ENCODE data around the gene C1QTNF7.

Gene C1QTNF7

DNA sequence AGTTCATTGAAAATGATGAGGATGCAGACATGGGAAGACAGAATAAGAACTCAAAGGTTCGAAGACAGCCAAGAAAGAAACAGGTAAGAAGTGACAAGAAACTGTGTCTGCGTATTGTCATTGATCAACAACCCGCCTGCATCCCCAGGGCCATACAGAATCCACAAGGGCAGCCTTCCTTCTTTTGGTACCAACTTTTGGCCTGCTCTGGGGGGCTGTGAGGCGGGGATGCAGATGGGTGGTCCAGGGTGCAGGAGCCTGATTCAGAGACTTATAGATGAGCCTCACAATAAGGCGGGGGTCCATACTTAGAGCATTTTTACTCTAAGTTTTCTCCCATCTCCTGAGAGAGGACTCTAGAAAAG, 50.9 kb downstream of the C1QTNF7 start:
- Histone ChIP-seq H3K9me3 (ENCODE audit: control insufficient read depth in 1 of 2, low read length in 2 of 2) (no peaks in the 10 kb centered on the region), H3K9ac (ENCODE audit: low read depth in 1 of 2, low read length in 2 of 2) (no peak overlapping the region), H3K36me3 (ENCODE audit: control insufficient read depth in 1 of 2, insufficient read depth in 2 of 2, low read length in 2 of 2) (no peaks in the 10 kb centered on the region), H3K4me1 (ENCODE audit: control insufficient read depth in 1 of 2, insufficient read depth in 2 of 2, low read length in 2 of 2) (no peaks in the 10 kb centered on the region), H3K27ac (ENCODE audit: low read depth, low read length) (no peak overlapping the region), H3K27me3 (ENCODE audit: control insufficient read depth in 1 of 2, insufficient read depth in 2 of 2, low read length in 2 of 2) (no peaks in the 10 kb centered on the region), H3K4me3 (ENCODE audit: low read depth in 1 of 2, low read length in 2 of 2) (no peak overlapping the region)

- H3K27me3 ChIP-seq (ENCODE audit: control insufficient read depth in 1 of 2, insufficient read depth in 2 of 2, low read length in 2 of 2), result no peaks in the 10 kb centered on the region
- H3K4me3 ChIP-seq (ENCODE audit: low read depth in 1 of 2, low read length in 2 of 2), result peak overlapping the region; percentile 45 to 46
- H3K4me1 ChIP-seq (ENCODE audit: control insufficient read depth in 1 of 2, insufficient read depth in 2 of 2, low read length in 2 of 2), result no peaks in the 10 kb centered on the region
- peak overlapping the region; percentile 13 for H3K27ac ChIP-seq (ENCODE audit: low read depth, low read length)
- no peaks in the 10 kb centered on the region for H3K36me3 ChIP-seq (ENCODE audit: control insufficient read depth in 1 of 2, insufficient read depth in 2 of 2, low read length in 2 of 2)
- peak overlapping the region in 1 of 2 donors; percentile 30 for H3K9ac ChIP-seq (ENCODE audit: low read depth in 1 of 2, low read length in 2 of 2)
- no peaks in the 10 kb centered on the region for H3K9me3 ChIP-seq (ENCODE audit: control insufficient read depth in 1 of 2, low read length in 2 of 2)
Measured at GRCh38 chr4:15479089-15479912, 51.5 kb downstream of the C1QTNF7 start.

- no peaks in the 10 kb centered on the region for H3K4me1 ChIP-seq (ENCODE audit: control insufficient read depth in 1 of 2, insufficient read depth in 2 of 2, low read length in 2 of 2)
- no peak overlapping the region for H3K27ac ChIP-seq (ENCODE audit: low read depth, low read length)
- no peak overlapping the region for H3K9ac ChIP-seq (ENCODE audit: low read depth in 1 of 2, low read length in 2 of 2)
- H3K4me3 ChIP-seq (ENCODE audit: low read depth in 1 of 2, low read length in 2 of 2), result peak overlapping the region in 1 of 2 donors; percentile 46
- no peaks in the 10 kb centered on the region for H3K9me3 ChIP-seq (ENCODE audit: control insufficient read depth in 1 of 2, low read length in 2 of 2)
- no peaks in the 10 kb centered on the region for H3K27me3 ChIP-seq (ENCODE audit: control insufficient read depth in 1 of 2, insufficient read depth in 2 of 2, low read length in 2 of 2)
- H3K36me3 ChIP-seq (ENCODE audit: control insufficient read depth in 1 of 2, insufficient read depth in 2 of 2, low read length in 2 of 2), result no peaks in the 10 kb centered on the region
Measured at GRCh38 chr4:15479913-15480185, 52.0 kb downstream of the C1QTNF7 start.

DNA sequence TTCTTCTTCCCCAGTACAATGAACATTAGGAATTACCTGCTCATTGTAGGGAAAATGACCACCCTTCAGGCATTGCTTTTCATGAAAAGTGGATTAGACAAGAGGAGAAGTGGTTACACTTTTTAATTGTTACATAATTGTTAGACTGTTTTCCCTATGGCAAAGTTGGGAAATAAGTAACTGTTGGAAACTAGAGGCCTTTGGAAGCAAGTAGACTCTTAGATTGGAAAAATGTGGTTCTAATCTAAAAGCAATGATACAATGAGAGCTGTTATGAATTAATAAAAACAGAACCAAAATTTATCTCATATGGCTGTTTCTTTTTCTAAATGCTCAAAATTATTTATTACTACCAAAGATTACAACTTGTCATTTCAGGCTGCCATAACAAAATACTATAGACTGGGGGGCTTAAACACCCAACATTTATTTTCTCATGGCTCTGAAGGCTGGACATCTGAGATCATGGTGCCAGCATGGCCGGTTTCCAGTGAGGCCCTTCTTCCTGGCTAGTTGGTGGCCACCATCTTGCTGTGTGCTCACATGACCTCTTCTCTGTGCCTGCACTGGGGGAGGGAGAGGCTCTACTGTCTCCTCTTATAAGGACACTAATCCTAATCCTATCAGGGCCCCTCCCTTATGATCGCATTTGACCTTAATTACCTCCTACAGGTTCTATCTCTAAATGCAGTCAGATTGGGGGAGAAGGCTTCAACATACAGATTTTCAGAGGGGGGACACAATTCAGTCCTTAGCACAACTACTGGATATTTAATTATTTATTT, 54.3 kb downstream of the C1QTNF7 start:
- H3K27me3 ChIP-seq (ENCODE audit: control insufficient read depth in 1 of 2, insufficient read depth in 2 of 2, low read length in 2 of 2), result no peaks in the 10 kb centered on the region
- H3K27ac ChIP-seq (ENCODE audit: low read depth, low read length), result no peak overlapping the region
- no peaks in the 10 kb centered on the region for H3K4me1 ChIP-seq (ENCODE audit: control insufficient read depth in 1 of 2, insufficient read depth in 2 of 2, low read length in 2 of 2)
- no peak overlapping the region for H3K4me3 ChIP-seq (ENCODE audit: low read depth in 1 of 2, low read length in 2 of 2)
- no peaks in the 10 kb centered on the region for H3K9me3 ChIP-seq (ENCODE audit: control insufficient read depth in 1 of 2, low read length in 2 of 2)
- no peak overlapping the region for H3K9ac ChIP-seq (ENCODE audit: low read depth in 1 of 2, low read length in 2 of 2)
- H3K36me3 ChIP-seq (ENCODE audit: control insufficient read depth in 1 of 2, insufficient read depth in 2 of 2, low read length in 2 of 2), result no peaks in the 10 kb centered on the region

GRCh38 chr4:15482842-15483241, 55.0 kb downstream of the C1QTNF7 start:
- H3K36me3 ChIP-seq (ENCODE audit: control insufficient read depth in 1 of 2, insufficient read depth in 2 of 2, low read length in 2 of 2), result no peaks in the 10 kb centered on the region
- no peaks in the 10 kb centered on the region for H3K27me3 ChIP-seq (ENCODE audit: control insufficient read depth in 1 of 2, insufficient read depth in 2 of 2, low read length in 2 of 2)
- peaks cover 0 to under 1% of the 10 kb centered on the region in 2 donors for H3K9me3 ChIP-seq (ENCODE audit: control insufficient read depth in 1 of 2, low read length in 2 of 2)
- H3K4me3 ChIP-seq (ENCODE audit: low read depth in 1 of 2, low read length in 2 of 2), result no peak overlapping the region
- no peak overlapping the region for H3K9ac ChIP-seq (ENCODE audit: low read depth in 1 of 2, low read length in 2 of 2)
- no peak overlapping the region for H3K27ac ChIP-seq (ENCODE audit: low read depth, low read length)
- no peaks in the 10 kb centered on the region for H3K4me1 ChIP-seq (ENCODE audit: control insufficient read depth in 1 of 2, insufficient read depth in 2 of 2, low read length in 2 of 2)

DNA sequence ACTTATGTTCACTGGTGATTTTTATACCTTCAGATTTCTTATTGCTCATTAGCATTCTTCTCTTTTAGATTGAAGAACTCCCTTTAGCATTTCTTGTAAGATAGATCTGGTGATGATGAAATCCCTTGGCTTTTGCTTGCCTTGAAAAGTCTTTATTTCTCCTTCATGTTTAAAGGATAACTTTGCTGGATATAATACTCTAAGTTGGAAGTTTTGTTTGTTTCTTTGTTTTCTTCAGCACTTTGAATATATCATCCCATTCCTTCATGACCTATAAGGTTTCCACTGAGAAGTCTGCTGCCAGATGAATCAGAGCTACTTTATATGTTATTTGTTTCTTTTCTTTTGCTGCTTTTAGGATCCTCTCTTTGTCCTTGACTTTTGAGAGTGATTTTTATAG, 60.3 kb downstream of the C1QTNF7 start:
- Histone ChIP-seq H3K27ac (ENCODE audit: low read depth, low read length) (no peak overlapping the region), H3K4me3 (ENCODE audit: low read depth in 1 of 2, low read length in 2 of 2) (no peak overlapping the region), H3K36me3 (ENCODE audit: control insufficient read depth in 1 of 2, insufficient read depth in 2 of 2, low read length in 2 of 2) (no peaks in the 10 kb centered on the region), H3K9ac (ENCODE audit: low read depth in 1 of 2, low read length in 2 of 2) (no peak overlapping the region), H3K9me3 (ENCODE audit: control insufficient read depth in 1 of 2, low read length in 2 of 2) (peaks cover 0 to 5% of the 10 kb centered on the region in 2 donors), H3K4me1 (ENCODE audit: control insufficient read depth in 1 of 2, insufficient read depth in 2 of 2, low read length in 2 of 2) (no peaks in the 10 kb centered on the region), H3K27me3 (ENCODE audit: control insufficient read depth in 1 of 2, insufficient read depth in 2 of 2, low read length in 2 of 2) (no peaks in the 10 kb centered on the region)

- H3K27me3 ChIP-seq (ENCODE audit: control insufficient read depth in 1 of 2, insufficient read depth in 2 of 2, low read length in 2 of 2), result no peaks in the 10 kb centered on the region
- H3K9me3 ChIP-seq (ENCODE audit: control insufficient read depth in 1 of 2, low read length in 2 of 2), result peaks cover 0 to 5% of the 10 kb centered on the region in 2 donors
- no peak overlapping the region for H3K27ac ChIP-seq (ENCODE audit: low read depth, low read length)
- no peak overlapping the region for H3K4me3 ChIP-seq (ENCODE audit: low read depth in 1 of 2, low read length in 2 of 2)
- H3K36me3 ChIP-seq (ENCODE audit: control insufficient read depth in 1 of 2, insufficient read depth in 2 of 2, low read length in 2 of 2), result no peaks in the 10 kb centered on the region
- no peak overlapping the region for H3K9ac ChIP-seq (ENCODE audit: low read depth in 1 of 2, low read length in 2 of 2)
- no peaks in the 10 kb centered on the region for H3K4me1 ChIP-seq (ENCODE audit: control insufficient read depth in 1 of 2, insufficient read depth in 2 of 2, low read length in 2 of 2)
Measured at GRCh38 chr4:15488658-15489470, 61.0 kb downstream of the C1QTNF7 start.

DNA sequence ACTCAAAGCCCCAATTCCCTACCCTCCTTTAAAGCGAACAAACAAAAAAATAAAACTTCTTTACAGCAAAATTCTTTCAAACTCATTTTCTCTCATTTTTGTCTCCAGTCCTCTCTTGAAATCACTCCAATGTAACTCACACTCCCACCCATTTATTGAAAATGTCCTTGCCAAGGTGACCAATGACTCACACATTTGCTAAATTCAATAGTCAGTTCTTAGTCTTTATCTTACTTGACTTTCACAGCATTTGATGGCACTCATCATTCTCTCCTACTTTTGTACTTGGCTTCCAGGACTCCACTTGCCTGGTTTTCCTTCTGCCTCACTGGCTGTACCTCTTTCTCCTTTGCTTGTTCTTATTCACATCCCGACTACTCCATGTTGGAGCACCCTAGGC, 61.7 kb downstream of the C1QTNF7 start:
- Histone ChIP-seq H3K9me3 (ENCODE audit: control insufficient read depth in 1 of 2, low read length in 2 of 2) (peaks cover 0 to 5% of the 10 kb centered on the region in 2 donors), H3K4me3 (ENCODE audit: low read depth in 1 of 2, low read length in 2 of 2) (no peak overlapping the region), H3K9ac (ENCODE audit: low read depth in 1 of 2, low read length in 2 of 2) (no peak overlapping the region), H3K4me1 (ENCODE audit: control insufficient read depth in 1 of 2, insufficient read depth in 2 of 2, low read length in 2 of 2) (no peaks in the 10 kb centered on the region), H3K27ac (ENCODE audit: low read depth, low read length) (no peak overlapping the region), H3K36me3 (ENCODE audit: control insufficient read depth in 1 of 2, insufficient read depth in 2 of 2, low read length in 2 of 2) (no peaks in the 10 kb centered on the region), H3K27me3 (ENCODE audit: control insufficient read depth in 1 of 2, insufficient read depth in 2 of 2, low read length in 2 of 2) (no peaks in the 10 kb centered on the region)

GRCh38 chr4:15493411-15493810, 65.6 kb downstream of the C1QTNF7 start:
- no peaks in the 10 kb centered on the region for H3K4me1 ChIP-seq (ENCODE audit: control insufficient read depth in 1 of 2, insufficient read depth in 2 of 2, low read length in 2 of 2)

GRCh38 chr4:15495621-15496020, 67.8 kb downstream of the C1QTNF7 start:
- H3K4me3 ChIP-seq (ENCODE audit: low read depth in 1 of 2, low read length in 2 of 2), result no peak overlapping the region
- no peaks in the 10 kb centered on the region for H3K27me3 ChIP-seq (ENCODE audit: control insufficient read depth in 1 of 2, insufficient read depth in 2 of 2, low read length in 2 of 2)
- peaks cover 0 to 4% of the 10 kb centered on the region in 2 donors for H3K9me3 ChIP-seq (ENCODE audit: control insufficient read depth in 1 of 2, low read length in 2 of 2)
- no peak overlapping the region for H3K9ac ChIP-seq (ENCODE audit: low read depth in 1 of 2, low read length in 2 of 2)
- no peak overlapping the region for H3K27ac ChIP-seq (ENCODE audit: low read depth, low read length)
- H3K36me3 ChIP-seq (ENCODE audit: control insufficient read depth in 1 of 2, insufficient read depth in 2 of 2, low read length in 2 of 2), result no peaks in the 10 kb centered on the region
- H3K4me1 ChIP-seq (ENCODE audit: control insufficient read depth in 1 of 2, insufficient read depth in 2 of 2, low read length in 2 of 2), result peaks cover 0 to 5% of the 10 kb centered on the region in 2 donors

More at GRCh38 chr4:15493411-15493810, 65.6 kb downstream of the C1QTNF7 start:
- Histone ChIP-seq H3K9ac (ENCODE audit: low read depth in 1 of 2, low read length in 2 of 2) (no peak overlapping the region), H3K36me3 (ENCODE audit: control insufficient read depth in 1 of 2, insufficient read depth in 2 of 2, low read length in 2 of 2) (no peaks in the 10 kb centered on the region), H3K4me3 (ENCODE audit: low read depth in 1 of 2, low read length in 2 of 2) (no peak overlapping the region), H3K9me3 (ENCODE audit: control insufficient read depth in 1 of 2, low read length in 2 of 2) (peaks cover 0 to 4% of the 10 kb centered on the region in 2 donors), H3K27ac (ENCODE audit: low read depth, low read length) (no peak overlapping the region), H3K27me3 (ENCODE audit: control insufficient read depth in 1 of 2, insufficient read depth in 2 of 2, low read length in 2 of 2) (no peaks in the 10 kb centered on the region)
